Liver (tissue), 9 donors: ENCODE measurements around the gene CCR7. TPM values are rescaled to one million over a fixed set of nuclear protein-coding genes. Genes with fewer than 3 reads are reported as not detected.
A peak's percentile ranks its signal among the peaks of the same experiment; 100 is the strongest.

Experiments used
- DNase-seq: peaks from one replicate; pipeline ENCODE4 v3.0.0-alpha.2; 2017; ENCODE audit warnings: low spot score
- H3K27ac ChIP-seq, 2 donors: one replicate each; pipeline ENCODE4 v1.7.0; 2013; ENCODE audit warnings: inconsistent platforms in 2 of 2, low read length in 2 of 2, control low read depth in 1 of 2, low read depth in 1 of 2, mild to moderate bottlenecking in 1 of 2
- H3K27me3 ChIP-seq, 4 donors: one replicate each; pipeline versions ENCODE4 v1.6.1 to v1.7.0; 2013; ENCODE audit warnings: low read length in 3 of 4, inconsistent platforms in 1 of 4, mild to moderate bottlenecking in 1 of 4, moderate library complexity in 1 of 4; ENCODE audit not compliant: control insufficient read depth in 4 of 4, insufficient read depth in 4 of 4
- H3K36me3 ChIP-seq, 4 donors: one replicate each; pipeline versions ENCODE4 v1.6.1 to v1.7.0; 2013; ENCODE audit warnings: low read length in 3 of 4, mild to moderate bottlenecking in 3 of 4, low read depth in 1 of 4, moderate library complexity in 1 of 4; ENCODE audit not compliant: control insufficient read depth in 4 of 4, insufficient read depth in 3 of 4
- H3K4me1 ChIP-seq, 4 donors: one replicate each; pipeline versions ENCODE4 v1.6.1 to v1.7.0; 2013; ENCODE audit warnings: low read length in 3 of 4, mild to moderate bottlenecking in 3 of 4, moderate library complexity in 1 of 4; ENCODE audit not compliant: control insufficient read depth in 4 of 4, insufficient read depth in 4 of 4
- H3K4me3 ChIP-seq, 3 donors: one replicate each; pipeline versions ENCODE4 v1.6.1 to v1.7.0; 2013; ENCODE audit warnings: low read length in 3 of 3, control low read depth in 1 of 3, low read depth in 1 of 3, mild to moderate bottlenecking in 1 of 3
- H3K9ac ChIP-seq, 2 donors: one replicate each; pipeline ENCODE4 v1.7.0; 2013; ENCODE audit warnings: low read length in 2 of 2, mild to moderate bottlenecking in 2 of 2, moderate library complexity in 2 of 2, control low read depth in 1 of 2, low read depth in 1 of 2
- H3K9me3 ChIP-seq, 4 donors: one replicate each; pipeline versions ENCODE4 v1.6.1 to v1.7.0; 2013; ENCODE audit warnings: low read length in 3 of 4; ENCODE audit not compliant: control insufficient read depth in 4 of 4
- ATF3 ChIP-seq: IDR thresholded peaks from 2 replicates; pipeline ENCODE4 v1.6.1; 2016; ENCODE audit warnings: antibody characterized with exemption
- EGR1 ChIP-seq, 2 donors: IDR thresholded peaks; 2 replicates each; pipeline ENCODE4 v1.6.1; 2016 to 2018; ENCODE audit warnings: antibody characterized with exemption in 2 of 2, low read depth in 2 of 2
- FOXA1 ChIP-seq: IDR thresholded peaks from 2 replicates; pipeline ENCODE4 v1.6.1; 2016; ENCODE audit warnings: antibody characterized with exemption
- FOXA2 ChIP-seq: IDR thresholded peaks from 2 replicates; pipeline ENCODE4 v1.6.1; 2016; ENCODE audit warnings: antibody characterized with exemption
- GABPA ChIP-seq, 2 donors: IDR thresholded peaks in 1 of 2; conservative IDR thresholded peaks in 1 of 2; 2 replicates each; pipeline ENCODE4 v1.6.1; 2016; ENCODE audit warnings: antibody characterized with exemption in 2 of 2, mild to moderate bottlenecking in 1 of 2, moderate library complexity in 1 of 2
- HNF4A ChIP-seq, 2 donors: conservative IDR thresholded peaks; 2 replicates each; pipeline ENCODE4 v1.6.1; 2016; ENCODE audit warnings: antibody characterized with exemption in 2 of 2, mild to moderate bottlenecking in 2 of 2
- HNF4G ChIP-seq: IDR thresholded peaks from 2 replicates; pipeline ENCODE4 v1.6.1; 2016; ENCODE audit warnings: antibody characterized with exemption
- JUND ChIP-seq, 2 donors: IDR thresholded peaks; 2 replicates each; pipeline ENCODE4 v1.6.1; 2016; ENCODE audit warnings: antibody characterized with exemption in 2 of 2
- NR2F2 ChIP-seq: IDR thresholded peaks from 2 replicates; pipeline ENCODE4 v1.6.1; 2016; ENCODE audit warnings: antibody characterized with exemption
- RAD21 ChIP-seq, 2 donors: IDR thresholded peaks; 2 replicates each; pipeline ENCODE4 v1.6.1; 2016; ENCODE audit warnings: antibody characterized with exemption in 2 of 2, mild to moderate bottlenecking in 2 of 2
- RXRA ChIP-seq, 2 donors: IDR thresholded peaks; 2 replicates each; pipeline ENCODE4 v1.6.1; 2017 to 2018; ENCODE audit warnings: antibody characterized with exemption in 2 of 2, mild to moderate bottlenecking in 1 of 2
- SP1 ChIP-seq: IDR thresholded peaks from 2 replicates; pipeline ENCODE4 v1.6.1; 2018; ENCODE audit warnings: antibody characterized with exemption, mild to moderate bottlenecking
- TAF1 ChIP-seq: conservative IDR thresholded peaks from 2 replicates; pipeline ENCODE4 v1.6.1; 2016; ENCODE audit warnings: antibody characterized with exemption, mild to moderate bottlenecking
- YY1 ChIP-seq: IDR thresholded peaks from 2 replicates; pipeline ENCODE4 v1.6.1; 2016; ENCODE audit warnings: antibody characterized with exemption, mild to moderate bottlenecking
- ZBTB33 ChIP-seq: IDR thresholded peaks from 2 replicates; pipeline ENCODE4 v1.6.1; 2016; ENCODE audit warnings: antibody characterized with exemption
- WGBS: extraction: QIAGEN DNeasy Blood & Tissue Kit; methylation state at CpG from one replicate; pipeline ENCODE4 v1.1.7; 2013; 5-methylcytosine and 5-hydroxymethylcytosine counted together
- polyA plus RNA-seq, 2 donors: library from polyadenylated mRNA; stranded (reverse) in 1 of 2; unstranded in 1 of 2; fragments of 200-250 nt in 1 of 2; fragments of >200 nt in 1 of 2; fragmentation: Nextera tagmentation in 1 of 2; extraction: Ambion mirVana in 1 of 2; gene quantifications; one replicate each; pipeline versions ENCODE4 v1.2.1 to v1.2.3, GENCODE V29; 2013 to 2015
- total RNA-seq, 2 donors: library from RNA; depleted of rRNA; stranded (reverse); fragments of >200 nt; gene quantifications; one replicate each; pipeline ENCODE4 v1.2.3, GENCODE V29; 2014
- TF ChIP-seq, protein P1 (sequence below): IDR thresholded peaks from 2 replicates; pipeline ENCODE4 v1.6.1; 2016; ENCODE audit warnings: antibody characterized with exemption, mild to moderate bottlenecking
- TF ChIP-seq, protein P2 (sequence below): fragments of 150-350 bp; IDR thresholded peaks from 2 replicates; pipeline ENCODE4 v1.5.1; 2017; ENCODE audit warnings: improper control_type of control experiment, low read depth, low read length; ENCODE audit not compliant: missing input control
- TF ChIP-seq, protein P3 (sequence below): IDR thresholded peaks from 2 replicates; pipeline ENCODE4 v1.6.1; 2016; ENCODE audit warnings: antibody characterized with exemption
- donor health status: healthy.
- donor health status: healthy.
- donor health status: healthy.
- donor health status: healthy.
- donor health status: healthy.

CCR7 gene
- total and polyA plus RNA-seq, 4 donors, result 0.08 to 0.89 (median 0.28) TPM

- Histone ChIP-seq H3K9me3 (no peaks in the 10 kb centered on the region), H3K4me1 (peaks cover 4 to 18% (median 11%) of the 10 kb centered on the region in 4 donors), H3K9ac (no peak overlapping the region), H3K4me3 (no peak overlapping the region), H3K27me3 (no peaks in the 10 kb centered on the region), H3K36me3 (no peaks in the 10 kb centered on the region), H3K27ac (no peak overlapping the region)
- DNase-seq, result no peak
- WGBS, result 64% methylated on average over 8 of the region's 8 CpGs
- TF ChIP-seq SP1 (no peak), GABPA (IDR thresholded peaks at IDR 0.05 in 1 of 2, conservative IDR thresholded peaks at IDR 0.05 in 1 of 2) (no peak), RAD21 (IDR thresholded peaks at IDR 0.05) (no peak), HNF4G (no peak), EGR1 (IDR thresholded peaks at IDR 0.05; ENCODE audit: low read depth in 2 of 2) (no peak), ATF3 (no peak), RXRA (IDR thresholded peaks at IDR 0.05) (no peak), ZBTB33 (no peak), TAF1 (no peak), FOXA1 (no peak), HNF4A (conservative IDR thresholded peaks at IDR 0.05) (no peak), JUND (IDR thresholded peaks at IDR 0.05) (no peak)
- TF ChIP-seq, protein P1, sequence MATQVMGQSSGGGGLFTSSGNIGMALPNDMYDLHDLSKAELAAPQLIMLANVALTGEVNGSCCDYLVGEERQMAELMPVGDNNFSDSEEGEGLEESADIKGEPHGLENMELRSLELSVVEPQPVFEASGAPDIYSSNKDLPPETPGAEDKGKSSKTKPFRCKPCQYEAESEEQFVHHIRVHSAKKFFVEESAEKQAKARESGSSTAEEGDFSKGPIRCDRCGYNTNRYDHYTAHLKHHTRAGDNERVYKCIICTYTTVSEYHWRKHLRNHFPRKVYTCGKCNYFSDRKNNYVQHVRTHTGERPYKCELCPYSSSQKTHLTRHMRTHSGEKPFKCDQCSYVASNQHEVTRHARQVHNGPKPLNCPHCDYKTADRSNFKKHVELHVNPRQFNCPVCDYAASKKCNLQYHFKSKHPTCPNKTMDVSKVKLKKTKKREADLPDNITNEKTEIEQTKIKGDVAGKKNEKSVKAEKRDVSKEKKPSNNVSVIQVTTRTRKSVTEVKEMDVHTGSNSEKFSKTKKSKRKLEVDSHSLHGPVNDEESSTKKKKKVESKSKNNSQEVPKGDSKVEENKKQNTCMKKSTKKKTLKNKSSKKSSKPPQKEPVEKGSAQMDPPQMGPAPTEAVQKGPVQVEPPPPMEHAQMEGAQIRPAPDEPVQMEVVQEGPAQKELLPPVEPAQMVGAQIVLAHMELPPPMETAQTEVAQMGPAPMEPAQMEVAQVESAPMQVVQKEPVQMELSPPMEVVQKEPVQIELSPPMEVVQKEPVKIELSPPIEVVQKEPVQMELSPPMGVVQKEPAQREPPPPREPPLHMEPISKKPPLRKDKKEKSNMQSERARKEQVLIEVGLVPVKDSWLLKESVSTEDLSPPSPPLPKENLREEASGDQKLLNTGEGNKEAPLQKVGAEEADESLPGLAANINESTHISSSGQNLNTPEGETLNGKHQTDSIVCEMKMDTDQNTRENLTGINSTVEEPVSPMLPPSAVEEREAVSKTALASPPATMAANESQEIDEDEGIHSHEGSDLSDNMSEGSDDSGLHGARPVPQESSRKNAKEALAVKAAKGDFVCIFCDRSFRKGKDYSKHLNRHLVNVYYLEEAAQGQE, result no peak
- TF ChIP-seq, protein P2, sequence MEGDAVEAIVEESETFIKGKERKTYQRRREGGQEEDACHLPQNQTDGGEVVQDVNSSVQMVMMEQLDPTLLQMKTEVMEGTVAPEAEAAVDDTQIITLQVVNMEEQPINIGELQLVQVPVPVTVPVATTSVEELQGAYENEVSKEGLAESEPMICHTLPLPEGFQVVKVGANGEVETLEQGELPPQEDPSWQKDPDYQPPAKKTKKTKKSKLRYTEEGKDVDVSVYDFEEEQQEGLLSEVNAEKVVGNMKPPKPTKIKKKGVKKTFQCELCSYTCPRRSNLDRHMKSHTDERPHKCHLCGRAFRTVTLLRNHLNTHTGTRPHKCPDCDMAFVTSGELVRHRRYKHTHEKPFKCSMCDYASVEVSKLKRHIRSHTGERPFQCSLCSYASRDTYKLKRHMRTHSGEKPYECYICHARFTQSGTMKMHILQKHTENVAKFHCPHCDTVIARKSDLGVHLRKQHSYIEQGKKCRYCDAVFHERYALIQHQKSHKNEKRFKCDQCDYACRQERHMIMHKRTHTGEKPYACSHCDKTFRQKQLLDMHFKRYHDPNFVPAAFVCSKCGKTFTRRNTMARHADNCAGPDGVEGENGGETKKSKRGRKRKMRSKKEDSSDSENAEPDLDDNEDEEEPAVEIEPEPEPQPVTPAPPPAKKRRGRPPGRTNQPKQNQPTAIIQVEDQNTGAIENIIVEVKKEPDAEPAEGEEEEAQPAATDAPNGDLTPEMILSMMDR, result no peak
- TF ChIP-seq, protein P3, sequence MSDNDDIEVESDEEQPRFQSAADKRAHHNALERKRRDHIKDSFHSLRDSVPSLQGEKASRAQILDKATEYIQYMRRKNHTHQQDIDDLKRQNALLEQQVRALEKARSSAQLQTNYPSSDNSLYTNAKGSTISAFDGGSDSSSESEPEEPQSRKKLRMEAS, result no peak
Measured at GRCh38 chr17:40600486-40601046, 35.3 kb upstream of the CCR7 start.

DNA sequence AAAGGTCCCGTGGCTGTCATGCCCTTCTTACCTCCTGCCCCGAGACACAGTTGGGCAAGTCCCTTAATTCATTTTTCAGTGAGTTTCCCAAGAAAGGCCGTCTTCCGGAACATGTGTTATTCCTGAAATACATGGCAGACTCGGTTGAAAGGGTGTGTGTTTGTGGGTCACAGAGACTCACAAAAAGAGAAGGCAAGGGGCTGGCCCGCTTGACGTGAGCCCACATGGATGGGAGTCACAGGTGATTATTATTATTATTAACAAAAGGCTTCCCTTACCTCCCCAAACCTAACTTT lies 34.1 kb upstream of the CCR7 start:
- Histone ChIP-seq H3K27ac (peak overlapping the region in 1 of 2 donors; percentile 92), H3K9me3 (no peaks in the 10 kb centered on the region), H3K4me3 (no peak overlapping the region), H3K9ac (peak overlapping the region in 1 of 2 donors; percentile 28), H3K27me3 (no peaks in the 10 kb centered on the region), H3K36me3 (no peaks in the 10 kb centered on the region), H3K4me1 (peaks cover 3 to 18% (median 12%) of the 10 kb centered on the region in 4 donors)
- no peak for TF ChIP-seq YY1
- TF ChIP-seq FOXA2, result no peak
- no peak for TF ChIP-seq SP1
- TF ChIP-seq RXRA (IDR thresholded peaks at IDR 0.05), result no peak
- no peak for TF ChIP-seq RAD21 (IDR thresholded peaks at IDR 0.05)
- TF ChIP-seq, protein P3, result no peak
- TF ChIP-seq HNF4G, result no peak
- TF ChIP-seq, protein P1, result no peak
- no peak for TF ChIP-seq NR2F2
- no peak for TF ChIP-seq HNF4A (conservative IDR thresholded peaks at IDR 0.05)
- WGBS, result 90% methylated on average over 7 of the region's 7 CpGs
- no peak for DNase-seq
